BJ (cell line): ENCODE measurements around the gene GOLM1. TPM values are rescaled to one million over a fixed set of nuclear protein-coding genes. Genes with fewer than 3 reads are reported as not detected.

Experiments
- CTCF ChIA-PET: fragments of 350-600 bp; formaldehyde crosslinking; extraction: SDS; loops from one replicate; lab custom pipeline; 2021; ENCODE audit warnings: antibody characterized with exemption, inconsistent platforms; lab: Yijun Ruan, JAX
- POLR2A ChIA-PET: fragments of 300-600 bp; sonication (Branson Sonifier 250); formaldehyde crosslinking; extraction: SDS; loops from one replicate; lab custom pipeline; 2021; ENCODE audit warnings: antibody characterized with exemption; lab: Charles Lee
- DNase-seq: peaks from one replicate; pipeline ENCODE4 v3.0.0-alpha.2; 2011; ENCODE audit warnings: low read depth
- H3K27me3 ChIP-seq: 2 replicates; pipeline ENCODE4 v1.6.0; 2011; ENCODE audit warnings: low read length; ENCODE audit not compliant: control insufficient read depth, insufficient read depth
- H3K36me3 ChIP-seq: 2 replicates; pipeline ENCODE4 v1.5.1; 2011; ENCODE audit warnings: low read length; ENCODE audit not compliant: control insufficient read depth, insufficient read depth
- H3K4me3 ChIP-seq: 2 replicates; pipeline ENCODE4 v1.5.1; 2011; ENCODE audit warnings: low read depth, mild to moderate bottlenecking, control low read depth, low read length
- polyA plus RNA-seq: library from polyadenylated mRNA; depleted of rRNA; stranded (reverse); fragments of >200 nt; gene quantifications from 2 replicates; pipeline ENCODE4 v1.2.3, GENCODE V29; 2011
- TF ChIP-seq, protein P1 (sequence below): IDR thresholded peaks from 2 replicates; pipeline ENCODE4 v1.5.1; 2011; ENCODE audit warnings: low read depth, mild to moderate bottlenecking, control low read depth, inconsistent platforms, low read length, moderate library complexity; ENCODE audit not compliant: insufficient read depth

Gene GOLM1
- polyA plus RNA-seq, 1 experiment: 34.7 TPM

DNA sequence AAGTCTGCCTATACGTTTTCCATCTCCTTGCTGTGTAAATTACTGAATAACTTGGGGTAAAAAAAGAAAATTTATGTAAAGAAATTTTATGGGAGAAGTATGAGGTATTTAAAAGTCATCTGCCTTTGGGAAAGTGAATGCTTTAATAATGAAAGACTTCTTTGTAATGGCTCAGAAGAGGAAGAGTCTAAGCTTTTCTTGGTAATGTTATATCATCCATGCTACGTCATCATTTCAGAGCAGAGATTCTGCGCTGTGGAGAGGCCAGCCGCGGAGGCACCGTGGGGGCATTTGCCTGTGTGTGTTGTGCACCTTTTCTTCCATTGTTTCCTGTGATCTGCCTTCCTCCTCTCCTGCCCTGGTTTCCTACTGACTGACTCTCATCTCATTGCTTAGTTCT lies 78.2 kb downstream of the GOLM1 start:
- no peaks in the 10 kb centered on the region for H3K27me3 ChIP-seq
- H3K36me3 ChIP-seq: peaks cover 6% of the 10 kb centered on the region
- no peak for DNase-seq
- ChIA-PET POLR2A (no interaction called here), CTCF (no interaction called here)
- TF ChIP-seq, protein P1, sequence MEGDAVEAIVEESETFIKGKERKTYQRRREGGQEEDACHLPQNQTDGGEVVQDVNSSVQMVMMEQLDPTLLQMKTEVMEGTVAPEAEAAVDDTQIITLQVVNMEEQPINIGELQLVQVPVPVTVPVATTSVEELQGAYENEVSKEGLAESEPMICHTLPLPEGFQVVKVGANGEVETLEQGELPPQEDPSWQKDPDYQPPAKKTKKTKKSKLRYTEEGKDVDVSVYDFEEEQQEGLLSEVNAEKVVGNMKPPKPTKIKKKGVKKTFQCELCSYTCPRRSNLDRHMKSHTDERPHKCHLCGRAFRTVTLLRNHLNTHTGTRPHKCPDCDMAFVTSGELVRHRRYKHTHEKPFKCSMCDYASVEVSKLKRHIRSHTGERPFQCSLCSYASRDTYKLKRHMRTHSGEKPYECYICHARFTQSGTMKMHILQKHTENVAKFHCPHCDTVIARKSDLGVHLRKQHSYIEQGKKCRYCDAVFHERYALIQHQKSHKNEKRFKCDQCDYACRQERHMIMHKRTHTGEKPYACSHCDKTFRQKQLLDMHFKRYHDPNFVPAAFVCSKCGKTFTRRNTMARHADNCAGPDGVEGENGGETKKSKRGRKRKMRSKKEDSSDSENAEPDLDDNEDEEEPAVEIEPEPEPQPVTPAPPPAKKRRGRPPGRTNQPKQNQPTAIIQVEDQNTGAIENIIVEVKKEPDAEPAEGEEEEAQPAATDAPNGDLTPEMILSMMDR: no peak
- no peak overlapping the region for H3K4me3 ChIP-seq

GRCh38 chr9:86020731-86021130 lies 78.6 kb downstream of the GOLM1 start:
- ChIA-PET POLR2A (no interaction called here), CTCF (no interaction called here)
- no peak overlapping the region for H3K4me3 ChIP-seq
- no peak for DNase-seq
- H3K36me3 ChIP-seq: peaks cover 6% of the 10 kb centered on the region
- H3K27me3 ChIP-seq: no peaks in the 10 kb centered on the region
- TF ChIP-seq, protein P1: no peak

GRCh38 chr9:86009133-86009532 lies 90.2 kb downstream of the GOLM1 start:
- TF ChIP-seq, protein P1: no peak
- POLR2A ChIA-PET: no interaction called here
- CTCF ChIA-PET: interaction anchor here (2.3 kb wide), 1 partner anchor 15 kb away, joined by 8 read pairs; no protein-coding TSS in a partner anchor
- no peaks in the 10 kb centered on the region; the same call in 1 of the 2 replicates for H3K36me3 ChIP-seq
- no peaks in the 10 kb centered on the region for H3K27me3 ChIP-seq
- no peak for DNase-seq
- no peak overlapping the region for H3K4me3 ChIP-seq

- Histone ChIP-seq H3K4me3 (no peak overlapping the region), H3K36me3 (no peaks in the 10 kb centered on the region; the same call in 1 of the 2 replicates), H3K27me3 (no peaks in the 10 kb centered on the region)
- TF ChIP-seq, protein P1: no peak
- ChIA-PET CTCF (no interaction called here), POLR2A (no interaction called here)
- DNase-seq: no peak
These were observed 94.0 kb downstream of the GOLM1 start for GRCh38 chr9:86005253-86005775.

DNA sequence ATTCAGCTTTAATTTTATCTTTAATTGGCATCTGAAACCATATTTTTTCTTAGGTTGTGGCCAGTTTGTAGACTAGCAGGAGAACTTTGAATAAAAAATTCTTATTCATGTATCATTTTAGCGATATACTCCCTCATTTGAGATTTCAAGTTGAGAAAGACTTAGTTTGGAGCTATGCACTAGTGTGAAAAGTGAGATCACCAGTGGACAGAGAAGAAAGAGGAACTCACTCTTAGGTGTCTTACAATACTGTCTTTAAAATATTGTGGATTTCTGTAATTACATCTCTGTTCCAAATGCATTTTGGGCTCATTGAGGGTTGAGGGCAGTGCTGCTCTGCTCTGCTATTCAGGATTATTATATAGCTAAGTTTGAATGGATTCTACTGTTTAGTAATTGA lies 103.8 kb downstream of the GOLM1 start:
- Histone ChIP-seq H3K36me3 (peaks cover 3% of the 10 kb centered on the region; the same call in 1 of the 2 replicates), H3K4me3 (no peak overlapping the region), H3K27me3 (no peaks in the 10 kb centered on the region)
- DNase-seq: no peak
- POLR2A ChIA-PET: no interaction called here
- TF ChIP-seq, protein P1: no peak
- CTCF ChIA-PET: no interaction called here
